GM21576 (cell line): ENCODE data around the gene PCSK7.

ENCODE experiments used
- ATAC-seq: cut with Tn5 transposase; IDR thresholded peaks from one replicate; pipeline ENCODE4 v1.9.1; 2021; ENCODE audit warnings: mild to moderate bottlenecking, moderate library complexity; ENCODE audit not compliant: unreplicated experiment

PCSK7 gene

DNA sequence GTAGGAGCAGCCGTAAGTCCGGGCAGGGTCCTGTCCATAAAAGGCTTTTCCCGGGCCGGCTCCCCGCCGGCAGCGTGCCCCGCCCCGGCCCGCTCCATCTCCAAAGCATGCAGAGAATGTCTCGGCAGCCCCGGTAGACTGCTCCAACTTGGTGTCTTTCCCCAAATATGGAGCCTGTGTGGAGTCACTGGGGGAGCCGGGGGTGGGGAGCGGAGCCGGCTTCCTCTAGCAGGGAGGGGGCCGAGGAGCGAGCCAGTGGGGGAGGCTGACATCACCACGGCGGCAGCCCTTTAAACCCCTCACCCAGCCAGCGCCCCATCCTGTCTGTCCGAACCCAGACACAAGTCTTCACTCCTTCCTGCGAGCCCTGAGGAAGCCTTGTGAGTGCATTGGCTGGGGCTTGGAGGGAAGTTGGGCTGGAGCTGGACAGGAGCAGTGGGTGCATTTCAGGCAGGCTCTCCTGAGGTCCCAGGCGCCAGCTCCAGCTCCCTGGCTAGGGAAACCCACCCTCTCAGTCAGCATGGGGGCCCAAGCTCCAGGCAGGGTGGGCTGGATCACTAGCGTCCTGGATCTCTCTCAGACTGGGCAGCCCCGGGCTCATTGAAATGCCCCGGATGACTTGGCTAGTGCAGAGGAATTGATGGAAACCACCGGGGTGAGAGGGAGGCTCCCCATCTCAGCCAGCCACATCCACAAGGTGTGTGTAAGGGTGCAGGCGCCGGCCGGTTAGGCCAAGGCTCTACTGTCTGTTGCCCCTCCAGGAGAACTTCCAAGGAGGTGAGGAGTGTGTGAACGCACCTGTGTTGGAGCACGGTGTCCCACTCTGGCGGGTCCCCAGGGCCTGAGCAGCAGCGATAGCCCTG is 32.6 kb downstream of the PCSK7 start, which contains the start of gene TAGLN:
Gene TAGLN, plus strand, starts transcription at position 318 of the 863 bp plus-strand sequence. CDS start 3,644 bp downstream, outside the sequence.
- ATAC-seq = no peak

DNA sequence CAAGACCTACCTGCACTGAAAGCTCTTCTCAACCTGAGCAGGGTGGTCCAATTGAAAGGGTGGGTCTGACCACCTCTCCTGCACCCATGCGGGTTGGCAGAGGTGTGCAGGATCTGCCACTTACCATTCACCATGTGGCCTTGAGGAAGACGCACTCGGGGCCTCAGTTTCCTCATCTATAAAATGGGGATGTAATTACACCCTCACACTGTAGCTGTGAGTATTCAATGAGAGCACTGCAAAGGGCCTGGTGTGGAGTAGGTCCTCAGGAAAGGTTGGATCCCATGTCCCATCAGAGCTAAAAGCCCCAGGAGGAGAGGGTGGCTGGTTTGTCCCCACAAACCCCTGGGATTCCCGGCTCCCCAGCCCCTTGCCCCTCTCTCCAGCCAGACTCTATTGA is 33.3 kb downstream of the PCSK7 start:
- ATAC-seq = no peak

DNA sequence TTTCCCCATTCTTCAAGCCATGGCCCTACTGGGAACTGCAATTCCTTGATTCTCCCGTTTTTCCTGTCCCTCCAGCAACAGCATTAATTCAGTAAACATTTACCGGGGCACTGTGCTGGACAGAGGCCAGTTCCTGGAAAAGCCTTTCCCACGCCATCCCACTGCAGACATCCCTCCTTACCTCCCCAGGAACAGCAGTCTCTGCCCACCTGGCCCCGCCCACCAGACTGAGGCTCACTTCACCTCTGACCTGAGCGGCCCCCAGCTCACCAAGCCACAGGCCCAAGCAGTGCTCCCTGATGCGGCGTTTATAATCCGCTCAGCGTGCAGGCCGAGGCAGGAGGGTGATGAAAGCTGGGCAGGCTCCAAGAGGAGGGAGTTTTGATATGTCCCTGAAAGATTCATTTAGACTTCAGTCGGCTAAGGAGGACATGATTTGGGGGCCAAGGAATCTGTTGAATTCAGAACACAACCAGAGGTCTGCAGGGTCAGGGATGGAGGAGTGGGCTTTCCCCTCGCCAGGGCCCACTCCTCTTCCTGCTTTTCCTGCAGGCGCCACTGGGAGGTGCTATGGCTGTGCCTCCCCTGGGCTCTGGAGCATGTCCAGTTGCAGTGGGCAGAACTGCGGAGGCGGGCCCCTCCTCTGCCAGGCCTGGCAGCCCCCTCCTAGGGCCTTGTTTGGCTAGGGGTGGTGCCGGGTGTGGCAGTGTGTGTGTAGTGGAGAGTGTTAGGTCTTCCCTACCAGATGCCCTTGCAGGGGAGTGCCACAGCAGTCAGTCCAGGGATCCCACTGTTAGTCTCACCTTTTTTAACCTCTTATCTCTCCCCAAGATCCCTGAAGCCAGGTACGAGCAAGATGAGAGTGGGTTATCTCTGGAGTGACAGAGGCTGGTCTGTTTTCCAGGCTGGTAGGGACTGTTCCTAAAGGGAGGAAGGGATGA is 34.1 kb downstream of the PCSK7 start:
- ATAC-seq = no peak

GRCh38 chr11:117197006-117197405 is 34.9 kb downstream of the PCSK7 start:
- no peak for ATAC-seq

DNA sequence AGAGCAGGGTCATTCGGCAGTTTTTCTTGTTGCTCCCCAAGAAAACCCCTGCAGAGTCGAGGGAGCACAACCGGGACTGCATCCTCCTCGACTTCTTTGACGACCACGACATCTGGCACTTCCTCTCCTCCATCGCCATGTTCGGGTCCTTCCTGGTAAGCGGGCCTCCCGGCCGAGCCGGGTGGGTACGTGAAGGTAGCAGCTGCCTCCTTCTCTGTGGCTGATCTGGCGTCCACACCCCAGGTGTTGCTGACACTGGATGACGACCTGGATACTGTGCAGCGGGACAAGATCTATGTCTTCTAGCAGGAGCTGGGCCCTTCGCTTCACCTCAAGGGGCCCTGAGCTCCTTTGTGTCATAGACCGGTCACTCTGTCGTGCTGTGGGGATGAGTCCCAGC is 36.1 kb downstream of the PCSK7 start:
- ATAC-seq = no peak

DNA sequence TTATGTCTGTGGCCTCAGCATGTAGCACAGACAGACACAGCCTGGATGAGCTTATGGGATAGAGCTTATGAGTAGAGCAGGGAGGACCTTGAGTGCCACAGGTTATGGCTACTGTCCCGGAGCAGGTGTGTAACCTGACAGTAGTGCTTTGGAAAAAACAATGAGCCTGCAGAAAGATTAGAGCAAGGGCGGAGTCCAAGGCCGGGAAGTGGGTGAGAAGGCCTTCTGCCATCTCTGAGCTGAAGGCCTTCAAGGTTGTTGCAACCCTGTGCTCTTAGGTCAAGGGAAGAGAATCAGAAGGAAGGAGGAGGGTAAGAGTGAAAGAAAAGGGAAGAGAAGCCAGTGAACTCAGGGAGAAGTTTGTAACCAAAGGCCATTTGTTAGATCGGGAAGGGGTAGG is 36.6 kb downstream of the PCSK7 start:
- ATAC-seq = no peak

DNA sequence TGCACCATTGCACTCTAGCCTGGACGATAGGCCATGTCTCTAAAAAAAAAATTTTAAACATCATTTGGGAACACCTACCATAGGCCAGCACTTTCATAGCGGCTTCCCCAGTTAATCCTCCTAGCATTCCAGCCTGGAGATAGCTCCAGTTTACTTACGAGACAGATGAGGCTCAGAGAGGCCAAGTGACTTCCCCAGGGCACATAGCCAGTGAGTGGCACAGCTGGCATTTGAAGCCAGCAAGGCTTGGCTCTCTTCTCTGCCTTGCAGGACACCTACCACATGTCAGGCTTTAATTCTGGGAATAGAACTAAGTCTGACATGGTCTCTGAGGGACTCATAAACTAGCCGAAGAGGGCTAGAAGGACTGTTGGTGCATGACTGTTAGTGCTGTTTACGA is 37.6 kb downstream of the PCSK7 start:
- ATAC-seq = no peak

DNA sequence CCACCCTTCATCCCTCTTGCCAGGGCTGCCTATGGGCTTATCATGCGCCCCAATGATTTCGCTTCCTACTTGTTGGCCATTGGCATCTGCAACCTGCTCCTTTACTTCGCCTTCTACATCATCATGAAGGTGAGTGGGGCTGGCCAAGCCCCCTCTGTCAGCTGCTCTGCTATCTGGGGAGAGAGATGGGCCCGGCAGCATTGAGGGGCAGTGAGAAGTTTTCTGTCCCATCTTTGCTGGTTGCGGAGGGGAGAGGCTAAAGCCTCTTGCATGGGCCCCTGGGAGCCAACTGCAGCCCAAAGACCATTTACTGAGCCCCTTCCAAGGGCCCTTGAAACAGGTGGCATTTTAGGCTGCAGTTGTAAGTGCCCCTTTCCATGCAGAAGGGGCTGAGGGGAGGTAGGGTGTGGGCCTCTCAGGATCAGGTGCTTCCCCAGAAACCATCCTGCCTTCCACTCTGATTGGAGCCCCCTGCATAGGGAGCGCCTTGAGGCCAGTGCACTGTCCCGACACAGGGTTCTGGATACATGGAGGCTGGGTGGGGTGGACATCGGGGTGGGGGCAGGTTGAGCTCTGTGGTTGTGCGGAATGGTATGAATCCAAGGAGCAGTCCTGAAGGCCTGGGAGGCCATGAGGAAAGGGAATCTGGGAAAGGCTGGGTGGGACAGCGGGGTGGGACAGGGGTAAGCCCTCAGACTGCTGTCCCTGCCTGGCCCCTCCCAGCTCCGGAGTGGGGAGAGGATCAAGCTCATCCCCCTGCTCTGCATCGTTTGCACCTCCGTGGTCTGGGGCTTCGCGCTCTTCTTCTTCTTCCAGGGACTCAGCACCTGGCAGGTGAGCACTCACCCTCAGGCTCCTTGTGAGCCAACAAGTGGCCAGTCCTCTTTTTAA is 38.5 kb downstream of the PCSK7 start:
- ATAC-seq = no peak

DNA sequence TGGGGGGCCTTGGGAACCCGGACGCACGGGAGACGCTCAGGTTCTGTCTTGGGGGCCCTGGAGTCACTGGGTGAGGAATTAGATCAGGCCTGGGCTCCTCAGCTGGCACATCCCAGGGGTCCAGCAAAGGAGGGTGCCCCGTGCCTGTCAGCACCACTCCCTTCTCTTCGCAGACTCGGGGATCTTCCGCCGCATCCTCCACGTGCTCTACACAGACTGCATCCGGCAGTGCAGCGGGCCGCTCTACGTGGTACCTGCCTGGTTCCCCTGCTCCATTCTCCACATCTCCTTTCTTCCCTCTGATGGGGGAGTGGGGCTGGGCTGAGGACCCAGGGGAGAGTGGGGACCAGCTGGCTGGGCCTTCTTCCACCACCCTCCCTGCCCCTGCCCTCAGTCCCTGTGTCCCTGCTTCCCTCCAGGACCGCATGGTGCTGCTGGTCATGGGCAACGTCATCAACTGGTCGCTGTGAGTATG is 39.4 kb downstream of the PCSK7 start:
- ATAC-seq = no peak

- ATAC-seq = no peak
Measured at GRCh38 chr11:117191680-117192400, 40.0 kb downstream of the PCSK7 start.

- no peak for ATAC-seq
Measured at GRCh38 chr11:117189941-117190544, 41.8 kb downstream of the PCSK7 start.

GRCh38 chr11:117189191-117189940 is 42.5 kb downstream of the PCSK7 start:
- peak; percentile 67 for ATAC-seq

DNA sequence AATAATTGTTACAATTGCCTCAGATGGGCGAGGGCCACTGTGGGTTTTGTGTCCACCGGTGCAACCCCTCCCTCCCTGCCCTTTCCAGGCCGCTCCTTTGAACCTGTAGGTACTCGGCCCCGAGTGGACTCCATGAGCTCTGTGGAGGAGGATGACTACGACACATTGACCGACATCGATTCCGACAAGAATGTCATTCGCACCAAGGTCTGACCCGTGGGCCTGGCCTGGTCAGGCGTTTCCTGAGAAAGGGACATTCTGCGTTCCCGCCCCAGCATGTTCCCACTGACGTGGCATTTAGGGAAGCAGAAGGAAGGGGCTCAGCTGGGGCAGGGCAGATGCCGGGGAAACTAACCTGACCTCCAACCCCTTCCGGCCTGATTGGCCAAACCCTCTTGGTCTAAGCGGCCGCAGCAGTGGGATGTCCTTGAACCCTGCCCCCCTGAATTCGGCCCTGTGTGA is 43.2 kb downstream of the PCSK7 start:
- ATAC-seq = no peak

GRCh38 chr11:117187799-117188481 is 43.9 kb downstream of the PCSK7 start:
- no peak for ATAC-seq

GRCh38 chr11:117187428-117187798 is 44.5 kb downstream of the PCSK7 start:
- ATAC-seq = no peak

DNA sequence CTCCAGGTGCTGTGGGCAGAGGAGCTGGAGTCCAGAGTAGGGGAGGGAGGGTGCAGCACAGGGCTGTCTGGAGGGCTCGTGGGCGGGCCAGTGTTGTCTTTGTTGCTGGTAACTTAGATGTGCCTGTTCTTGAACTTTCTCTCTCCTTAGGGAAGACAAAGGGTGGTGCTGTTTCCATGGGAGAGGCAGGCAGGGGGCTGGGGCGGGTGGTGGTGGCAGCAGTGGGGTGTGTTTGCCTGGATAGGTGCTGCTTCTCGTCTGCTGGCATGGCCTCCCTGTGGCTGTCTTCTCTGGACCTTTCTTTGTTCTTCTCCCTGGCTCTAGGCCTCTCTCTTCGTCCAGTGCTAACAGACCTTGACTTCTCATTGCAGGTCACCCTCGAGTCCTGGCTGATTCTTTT is 44.9 kb downstream of the PCSK7 start:
- no peak for ATAC-seq

DNA sequence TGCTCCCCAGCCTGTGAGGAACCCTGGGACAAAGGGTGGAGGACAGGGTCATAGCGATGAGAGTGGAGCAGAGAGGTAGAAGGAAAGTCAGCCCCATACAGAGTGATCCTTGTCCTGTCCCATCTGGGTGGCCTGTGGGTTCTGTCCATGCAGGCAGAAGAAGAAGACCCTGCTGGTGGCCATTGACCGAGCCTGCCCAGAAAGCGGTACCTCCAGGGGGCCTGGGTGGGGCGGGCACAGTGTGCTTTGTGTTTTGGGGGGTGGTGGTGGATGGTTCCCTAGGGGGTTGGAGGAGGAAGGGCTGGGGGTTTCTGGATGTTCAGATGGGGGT is 45.5 kb downstream of the PCSK7 start:
- ATAC-seq = no peak

- ATAC-seq = no peak
Measured at GRCh38 chr11:117185736-117186430, 46.0 kb downstream of the PCSK7 start.
